ENCODE data around the gene MTFP1.

GRCh38 chr22:30472994-30473720, 47.6 kb downstream of the MTFP1 start:
- TF ChIP-seq POLR2A (IDR thresholded peaks at IDR 0.05; ENCODE audit: low read length), result no peak
- TF ChIP-seq GATA1 (IDR thresholded peaks at IDR 0.05; ENCODE audit: low read depth, low read length), result no peak

Data from erythroblast (primary cell).